WTC11 (cell line): Measurements from ENCODE around the gene DLX1. TPM values are rescaled to one million over a fixed set of nuclear protein-coding genes. Genes with fewer than 3 reads are reported as not detected.

ENCODE experiments used
- ATAC-seq: fragments of 200-7000 bp; cut with Tn5 transposase; 2 replicates; pipeline ENCODE4 v1.10.0; 2021; ENCODE audit warnings: mild to moderate bottlenecking, moderate library complexity
- CTCF ChIA-PET: fragments of 300-600 bp; sonication (Branson Sonifier 250); formaldehyde crosslinking; loops from one replicate; lab custom pipeline; 2021; ENCODE audit warnings: antibody characterized with exemption; lab: Charles Lee
- POLR2A ChIA-PET: fragments of 350-600 bp; sonication (Branson Sonifier 250); formaldehyde crosslinking; loops from one replicate; lab custom pipeline; 2021; ENCODE audit warnings: antibody characterized with exemption; lab: Charles Lee
- DNase-seq: peaks from one replicate; pipeline ENCODE4 v3.0.0; 2021; ENCODE audit warnings: low spot score
- H3K27ac Mint-ChIP-seq: 2 replicates; pipeline ENCODE4 v1.8.0; 2021; ENCODE audit warnings: mixed read lengths
- H3K27me3 Mint-ChIP-seq: 2 replicates; pipeline ENCODE4 v1.8.0; 2021; ENCODE audit warnings: low read depth, mild to moderate bottlenecking, moderate library complexity, mixed read lengths
- H3K36me3 Mint-ChIP-seq: 2 replicates; pipeline ENCODE4 v1.8.0; 2021; ENCODE audit warnings: mixed read lengths
- H3K4me1 Mint-ChIP-seq: 2 replicates; pipeline ENCODE4 v1.8.0; 2022; ENCODE audit warnings: mixed read lengths
- H3K4me3 Mint-ChIP-seq: 2 replicates; pipeline ENCODE4 v1.8.0; 2021; ENCODE audit warnings: mild to moderate bottlenecking, moderate library complexity, mixed read lengths
- H3K9me3 Mint-ChIP-seq: 2 replicates; pipeline ENCODE4 v1.8.0; 2021; ENCODE audit warnings: mixed read lengths
- CREB1 ChIP-seq: sonication (generic); formaldehyde crosslinking; IDR thresholded peaks from 2 replicates; pipeline ENCODE4 v1.8.0; 2023; ENCODE audit warnings: mild to moderate bottlenecking, missing genetic modification reagents
- CREM ChIP-seq: sonication (generic); formaldehyde crosslinking; IDR thresholded peaks from 2 replicates; pipeline ENCODE4 v1.8.1; 2022; ENCODE audit warnings: mild to moderate bottlenecking, missing genetic modification reagents, moderate library complexity
- FOXJ3 ChIP-seq: sonication (generic); formaldehyde crosslinking; IDR thresholded peaks from 2 replicates; pipeline ENCODE4 v1.9.0; 2021; ENCODE audit warnings: missing genetic modification reagents, mild to moderate bottlenecking, borderline replicate concordance
- GRHL2 ChIP-seq: fragments of 250-450 bp; sonication (Bioruptor Pico); IDR thresholded peaks from 2 replicates; pipeline ENCODE4 v1.8.0; 2022; ENCODE audit warnings: mild to moderate bottlenecking, moderate library complexity; ENCODE audit not compliant: insufficient replicate concordance, severe bottlenecking
- HMGA2 ChIP-seq: fragments of 250-450 bp; sonication (Bioruptor Pico); IDR thresholded peaks from 2 replicates; pipeline ENCODE4 v1.4.0; 2021; ENCODE audit warnings: mild to moderate bottlenecking, moderate library complexity
- NFYB ChIP-seq: sonication (generic); formaldehyde crosslinking; conservative IDR thresholded peaks from 2 replicates; pipeline ENCODE4 v1.8.0; 2022; ENCODE audit warnings: low read depth, missing genetic modification reagents
- NR3C1 ChIP-seq: sonication (generic); formaldehyde crosslinking; conservative IDR thresholded peaks from 2 replicates; pipeline ENCODE4 v1.8.1; 2023; ENCODE audit warnings: low read depth, mild to moderate bottlenecking, missing genetic modification reagents
- OVOL2 ChIP-seq: fragments of 250-450 bp; sonication (Bioruptor Pico); IDR thresholded peaks from 2 replicates; pipeline ENCODE4 v1.9.0; 2021; ENCODE audit warnings: mild to moderate bottlenecking, borderline replicate concordance
- RELA ChIP-seq: sonication (generic); formaldehyde crosslinking; IDR thresholded peaks from 2 replicates; pipeline ENCODE4 v1.8.1; 2022; ENCODE audit warnings: missing genetic modification reagents, mild to moderate bottlenecking, borderline replicate concordance
- RORB ChIP-seq: fragments of 250-450 bp; sonication (Bioruptor Pico); IDR thresholded peaks from 2 replicates; pipeline ENCODE4 v1.9.0; 2021; ENCODE audit warnings: mild to moderate bottlenecking
- TEAD4 ChIP-seq: sonication (generic); formaldehyde crosslinking; IDR thresholded peaks from 2 replicates; pipeline ENCODE4 v1.8.0; 2022; ENCODE audit warnings: mild to moderate bottlenecking, missing genetic modification reagents
- TP53 ChIP-seq: sonication (generic); formaldehyde crosslinking; IDR thresholded peaks from 2 replicates; pipeline ENCODE4 v1.8.1; 2023; ENCODE audit warnings: mild to moderate bottlenecking, missing genetic modification reagents
- ZNF219 ChIP-seq: sonication (generic); formaldehyde crosslinking; IDR thresholded peaks from 2 replicates; pipeline ENCODE4 v1.8.0; 2023; ENCODE audit warnings: missing genetic modification reagents, mild to moderate bottlenecking, borderline replicate concordance
- ZNF317 ChIP-seq: sonication (generic); formaldehyde crosslinking; IDR thresholded peaks from 2 replicates; pipeline ENCODE4 v1.8.1; 2023; ENCODE audit warnings: low read depth, mild to moderate bottlenecking, moderate library complexity, missing genetic modification reagents, borderline replicate concordance
- ZNF396 ChIP-seq: fragments of 250-450 bp; sonication (Bioruptor Pico); IDR thresholded peaks from 2 replicates; pipeline ENCODE4 v1.8.0; 2021; ENCODE audit warnings: mild to moderate bottlenecking, moderate library complexity, borderline replicate concordance
- total RNA-seq: library from RNA; stranded (reverse); gene quantifications from 3 replicates; pipeline ENCODE4 v1.2.3, GENCODE V29; 2021
- TF ChIP-seq, protein P1 (sequence below): sonication (generic); formaldehyde crosslinking; IDR thresholded peaks from 2 replicates; pipeline ENCODE4 v1.8.1; 2022; ENCODE audit warnings: mild to moderate bottlenecking, missing genetic modification reagents, moderate library complexity, borderline replicate concordance
- TF ChIP-seq, protein P2 (sequence below): sonication (generic); formaldehyde crosslinking; IDR thresholded peaks from 2 replicates; pipeline ENCODE4 v1.8.0; 2022; ENCODE audit warnings: mild to moderate bottlenecking, missing genetic modification reagents
- TF ChIP-seq, protein P3 (sequence below): sonication (generic); formaldehyde crosslinking; IDR thresholded peaks from 2 replicates; pipeline ENCODE4 v1.8.1; 2023; ENCODE audit warnings: mild to moderate bottlenecking, missing genetic modification reagents, moderate library complexity
- TF ChIP-seq, protein P4 (sequence below): sonication (generic); formaldehyde crosslinking; conservative IDR thresholded peaks from 2 replicates; pipeline ENCODE4 v1.8.1; 2023; ENCODE audit warnings: mild to moderate bottlenecking, low read depth, missing genetic modification reagents, moderate library complexity
- TF ChIP-seq, protein P5 (sequence below): sonication (generic); formaldehyde crosslinking; IDR thresholded peaks from 2 replicates; pipeline ENCODE4 v1.8.0; 2022; ENCODE audit warnings: mild to moderate bottlenecking, missing genetic modification reagents
- TF ChIP-seq, protein P6 (sequence below): sonication (generic); formaldehyde crosslinking; IDR thresholded peaks from 2 replicates; pipeline ENCODE4 v1.8.1; 2022; ENCODE audit warnings: missing genetic modification reagents, borderline replicate concordance

The DLX1 gene
- total RNA-seq, 1 experiment from 2014 or later: not detected

DNA sequence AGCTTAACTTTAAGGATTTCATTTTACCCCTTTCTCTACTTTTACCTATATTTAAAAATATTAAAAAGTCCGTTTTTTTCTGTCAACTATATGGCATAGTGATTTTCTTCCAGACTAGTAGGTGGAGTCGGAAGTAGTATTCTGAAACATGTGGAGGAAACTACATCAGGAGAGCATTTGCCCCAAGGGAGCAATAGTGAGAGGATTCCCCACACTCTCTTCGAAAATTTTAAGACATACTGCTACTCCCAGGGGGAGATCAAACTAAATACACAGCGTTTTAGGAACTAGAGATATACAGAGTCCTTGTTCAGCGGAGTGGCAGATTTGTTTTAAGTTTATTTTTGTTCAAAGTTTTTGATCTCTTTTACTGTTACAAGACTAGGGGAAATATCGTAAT is 45.0 kb upstream of the DLX1 start (continued):
- TF ChIP-seq, protein P1, sequence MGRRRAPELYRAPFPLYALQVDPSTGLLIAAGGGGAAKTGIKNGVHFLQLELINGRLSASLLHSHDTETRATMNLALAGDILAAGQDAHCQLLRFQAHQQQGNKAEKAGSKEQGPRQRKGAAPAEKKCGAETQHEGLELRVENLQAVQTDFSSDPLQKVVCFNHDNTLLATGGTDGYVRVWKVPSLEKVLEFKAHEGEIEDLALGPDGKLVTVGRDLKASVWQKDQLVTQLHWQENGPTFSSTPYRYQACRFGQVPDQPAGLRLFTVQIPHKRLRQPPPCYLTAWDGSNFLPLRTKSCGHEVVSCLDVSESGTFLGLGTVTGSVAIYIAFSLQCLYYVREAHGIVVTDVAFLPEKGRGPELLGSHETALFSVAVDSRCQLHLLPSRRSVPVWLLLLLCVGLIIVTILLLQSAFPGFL (CRISPR knock-in tag): no peak

DNA sequence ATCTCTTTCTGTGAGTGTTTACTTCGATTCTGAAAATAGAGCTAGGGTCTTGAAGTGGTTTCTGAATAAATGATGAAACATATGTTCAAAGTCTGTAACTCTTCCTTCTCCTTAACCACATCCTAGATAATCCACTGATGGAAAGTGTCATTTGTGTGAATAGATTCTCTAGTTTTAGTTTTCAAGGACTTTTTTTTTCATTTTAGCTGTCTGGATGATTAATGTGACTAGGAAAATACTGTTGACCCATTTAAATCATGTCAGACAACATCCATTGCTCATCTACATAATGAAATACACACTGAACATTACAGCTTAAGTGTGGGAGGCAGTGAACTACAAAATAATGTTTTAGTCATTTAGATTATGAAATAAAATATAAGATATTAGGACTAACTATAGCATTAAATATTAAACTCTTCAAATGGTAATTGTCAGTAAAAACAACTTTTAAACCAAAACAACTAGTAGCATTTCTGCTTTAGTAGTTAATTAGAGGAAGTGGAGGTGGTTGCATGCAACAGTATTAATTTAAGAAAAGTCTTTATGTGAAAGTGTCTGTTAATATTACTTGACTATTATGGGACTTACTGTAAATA is 39.1 kb upstream of the DLX1 start:
- Mint-ChIP-seq H3K4me3 (no peak overlapping the region), H3K27me3 (no peaks in the 10 kb centered on the region)
- DNase-seq: no peak
- CTCF ChIA-PET: no interaction called here
- TF ChIP-seq, protein P2, sequence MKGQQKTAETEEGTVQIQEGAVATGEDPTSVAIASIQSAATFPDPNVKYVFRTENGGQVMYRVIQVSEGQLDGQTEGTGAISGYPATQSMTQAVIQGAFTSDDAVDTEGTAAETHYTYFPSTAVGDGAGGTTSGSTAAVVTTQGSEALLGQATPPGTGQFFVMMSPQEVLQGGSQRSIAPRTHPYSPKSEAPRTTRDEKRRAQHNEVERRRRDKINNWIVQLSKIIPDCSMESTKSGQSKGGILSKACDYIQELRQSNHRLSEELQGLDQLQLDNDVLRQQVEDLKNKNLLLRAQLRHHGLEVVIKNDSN (CRISPR knock-in tag): no peak
- TF ChIP-seq, protein P3, sequence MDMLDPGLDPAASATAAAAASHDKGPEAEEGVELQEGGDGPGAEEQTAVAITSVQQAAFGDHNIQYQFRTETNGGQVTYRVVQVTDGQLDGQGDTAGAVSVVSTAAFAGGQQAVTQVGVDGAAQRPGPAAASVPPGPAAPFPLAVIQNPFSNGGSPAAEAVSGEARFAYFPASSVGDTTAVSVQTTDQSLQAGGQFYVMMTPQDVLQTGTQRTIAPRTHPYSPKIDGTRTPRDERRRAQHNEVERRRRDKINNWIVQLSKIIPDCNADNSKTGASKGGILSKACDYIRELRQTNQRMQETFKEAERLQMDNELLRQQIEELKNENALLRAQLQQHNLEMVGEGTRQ: no peak
- TF ChIP-seq NR3C1 (CRISPR knock-in tag): no peak
- TF ChIP-seq, protein P4, sequence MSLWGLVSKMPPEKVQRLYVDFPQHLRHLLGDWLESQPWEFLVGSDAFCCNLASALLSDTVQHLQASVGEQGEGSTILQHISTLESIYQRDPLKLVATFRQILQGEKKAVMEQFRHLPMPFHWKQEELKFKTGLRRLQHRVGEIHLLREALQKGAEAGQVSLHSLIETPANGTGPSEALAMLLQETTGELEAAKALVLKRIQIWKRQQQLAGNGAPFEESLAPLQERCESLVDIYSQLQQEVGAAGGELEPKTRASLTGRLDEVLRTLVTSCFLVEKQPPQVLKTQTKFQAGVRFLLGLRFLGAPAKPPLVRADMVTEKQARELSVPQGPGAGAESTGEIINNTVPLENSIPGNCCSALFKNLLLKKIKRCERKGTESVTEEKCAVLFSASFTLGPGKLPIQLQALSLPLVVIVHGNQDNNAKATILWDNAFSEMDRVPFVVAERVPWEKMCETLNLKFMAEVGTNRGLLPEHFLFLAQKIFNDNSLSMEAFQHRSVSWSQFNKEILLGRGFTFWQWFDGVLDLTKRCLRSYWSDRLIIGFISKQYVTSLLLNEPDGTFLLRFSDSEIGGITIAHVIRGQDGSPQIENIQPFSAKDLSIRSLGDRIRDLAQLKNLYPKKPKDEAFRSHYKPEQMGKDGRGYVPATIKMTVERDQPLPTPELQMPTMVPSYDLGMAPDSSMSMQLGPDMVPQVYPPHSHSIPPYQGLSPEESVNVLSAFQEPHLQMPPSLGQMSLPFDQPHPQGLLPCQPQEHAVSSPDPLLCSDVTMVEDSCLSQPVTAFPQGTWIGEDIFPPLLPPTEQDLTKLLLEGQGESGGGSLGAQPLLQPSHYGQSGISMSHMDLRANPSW (CRISPR knock-in tag): no peak
- no peak for TF ChIP-seq TEAD4 (CRISPR knock-in tag)
- TF ChIP-seq, protein P5, sequence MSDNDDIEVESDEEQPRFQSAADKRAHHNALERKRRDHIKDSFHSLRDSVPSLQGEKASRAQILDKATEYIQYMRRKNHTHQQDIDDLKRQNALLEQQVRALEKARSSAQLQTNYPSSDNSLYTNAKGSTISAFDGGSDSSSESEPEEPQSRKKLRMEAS: no peak
- TF ChIP-seq GRHL2 (CRISPR knock-in tag): no peak
- TF ChIP-seq FOXJ3: no peak
- no peak for TF ChIP-seq RELA (CRISPR knock-in tag)
- TF ChIP-seq, protein P6, sequence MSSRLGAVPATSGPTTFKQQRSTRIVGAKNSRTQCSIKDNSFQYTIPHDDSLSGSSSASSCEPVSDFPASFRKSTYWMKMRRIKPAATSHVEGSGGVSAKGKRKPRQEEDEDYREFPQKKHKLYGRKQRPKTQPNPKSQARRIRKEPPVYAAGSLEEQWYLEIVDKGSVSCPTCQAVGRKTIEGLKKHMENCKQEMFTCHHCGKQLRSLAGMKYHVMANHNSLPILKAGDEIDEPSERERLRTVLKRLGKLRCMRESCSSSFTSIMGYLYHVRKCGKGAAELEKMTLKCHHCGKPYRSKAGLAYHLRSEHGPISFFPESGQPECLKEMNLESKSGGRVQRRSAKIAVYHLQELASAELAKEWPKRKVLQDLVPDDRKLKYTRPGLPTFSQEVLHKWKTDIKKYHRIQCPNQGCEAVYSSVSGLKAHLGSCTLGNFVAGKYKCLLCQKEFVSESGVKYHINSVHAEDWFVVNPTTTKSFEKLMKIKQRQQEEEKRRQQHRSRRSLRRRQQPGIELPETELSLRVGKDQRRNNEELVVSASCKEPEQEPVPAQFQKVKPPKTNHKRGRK (CRISPR knock-in tag): no peak
- TF ChIP-seq ZNF219: no peak
- TF ChIP-seq NFYB (CRISPR knock-in tag): no peak
- no peak for TF ChIP-seq CREB1 (CRISPR knock-in tag)
- TF ChIP-seq, all 79 proteins: peak for 0
- Mint-ChIP-seq H3K4me1 (peaks cover 7% of the 10 kb centered on the region; the same call in 1 of the 2 replicates), H3K27ac (no peak overlapping the region), H3K36me3 (no peaks in the 10 kb centered on the region), H3K9me3 (no peaks in the 10 kb centered on the region)
- no peak for ATAC-seq
- POLR2A ChIA-PET: no interaction called here

DNA sequence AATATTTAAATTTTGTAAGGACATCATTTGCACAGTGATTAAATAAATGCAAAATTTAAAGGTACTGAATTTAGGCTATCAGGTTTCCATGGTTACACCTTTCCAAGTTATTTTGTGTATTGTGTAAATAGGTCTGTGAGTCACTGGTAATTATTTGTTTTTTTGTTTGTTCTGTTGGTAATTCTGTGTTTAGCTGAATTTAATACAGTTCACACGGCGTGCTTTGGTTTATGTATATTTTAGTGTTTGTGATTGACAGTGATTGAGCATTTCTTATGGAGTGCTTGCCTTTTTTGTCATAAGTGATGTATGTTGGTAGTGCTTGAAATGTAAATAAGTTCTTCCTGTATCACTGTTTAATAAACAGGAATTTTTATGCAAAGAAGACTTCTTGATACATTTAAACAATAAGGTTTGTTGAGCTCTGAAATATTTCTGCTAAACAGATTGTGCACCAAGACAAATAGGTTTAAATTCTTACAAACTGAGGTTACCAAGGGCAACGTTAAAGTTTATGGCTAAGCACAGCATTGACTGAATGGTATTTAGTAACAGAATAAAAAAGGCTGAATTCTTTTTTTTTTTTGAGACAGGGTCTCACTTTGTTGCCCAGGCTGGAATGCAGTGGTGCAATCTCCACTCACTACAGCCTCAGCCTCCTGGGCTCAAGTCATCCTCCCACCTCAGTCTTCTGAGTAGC is 38.3 kb upstream of the DLX1 start:
- POLR2A ChIA-PET: no interaction called here
- Mint-ChIP-seq H3K27me3 (no peaks in the 10 kb centered on the region), H3K4me3 (no peak overlapping the region), H3K27ac (no peak overlapping the region), H3K36me3 (no peaks in the 10 kb centered on the region), H3K4me1 (peaks cover 7% of the 10 kb centered on the region; the same call in 1 of the 2 replicates), H3K9me3 (no peaks in the 10 kb centered on the region)
- CTCF ChIA-PET: interaction anchor here (0.8 to 1.3 kb wide), 2 partner anchors 9 kb away, joined by 3 to 5 read pairs; no protein-coding TSS in a partner anchor
- TF ChIP-seq RORB (CRISPR knock-in tag) (no peak), ZNF396 (CRISPR knock-in tag) (no peak), HMGA2 (CRISPR knock-in tag) (no peak), TEAD4 (CRISPR knock-in tag) (no peak), ZNF317 (CRISPR knock-in tag) (no peak), TP53 (no peak), CREM (CRISPR knock-in tag) (no peak), OVOL2 (no peak)
- TF ChIP-seq, protein P6 (CRISPR knock-in tag): no peak
- no peak for ATAC-seq
- no peak for DNase-seq
